ENCODE data around the gene WWOX. TPM values are rescaled to one million over a fixed set of nuclear protein-coding genes. Genes with fewer than 3 reads are reported as not detected.

WWOX gene
- total and polyA plus RNA-seq, 2 experiments from 2014 or later, result 17.0 to 39.8 TPM

GRCh38 chr16:78163772-78164670 is 64.6 kb downstream of the WWOX start:
- WGBS (ENCODE audit: low lambda C conversion rate, missing lambda C conversion rate), result 94% methylated on average over 12 of the region's 12 CpGs

GRCh38 chr16:78170494-78170933 is 71.1 kb downstream of the WWOX start:
- Histone ChIP-seq H3K36me3 (replicated peaks; ENCODE audit: insufficient read depth, low read depth) (no peaks in the 10 kb centered on the region), H3K79me2 (no peaks in the 10 kb centered on the region), H3K4me3 (no peak overlapping the region), H4K20me1 (ENCODE audit: insufficient read depth, poor library complexity, severe bottlenecking) (no peaks in the 10 kb centered on the region), H3K9me2 (replicated peaks; ENCODE audit: insufficient read depth) (no peaks in the 10 kb centered on the region), H3K27me3 (no peaks in the 10 kb centered on the region), H3K4me2 (no peak overlapping the region), H3K9me3 (ENCODE audit: low read depth) (no peaks in the 10 kb centered on the region), H3K4me1 (ENCODE audit: insufficient read depth) (no peaks in the 10 kb centered on the region), H3K27ac (no peak overlapping the region), H2AFZ (no peak overlapping the region)
- DNase-seq (ENCODE audit: low spot score), result no peak
- no peak for TF ChIP-seq CTCF (IDR thresholded peaks at IDR 0.05; ENCODE audit: poor library complexity)
- TF ChIP-seq EZH2 (IDR thresholded peaks at IDR 0.05; ENCODE audit: borderline replicate concordance), result no peak
- TF ChIP-seq EZH2phosphoT487 (IDR thresholded peaks at IDR 0.05; ENCODE audit: low read depth, severe bottlenecking, unreplicated experiment), result no peak
- WGBS (ENCODE audit: low lambda C conversion rate, missing lambda C conversion rate), result 57% methylated on average over 2 of the region's 2 CpGs

More at GRCh38 chr16:78163772-78164670, 64.6 kb downstream of the WWOX start:
- TF ChIP-seq EZH2 (IDR thresholded peaks at IDR 0.05; ENCODE audit: borderline replicate concordance) (no peak), EZH2phosphoT487 (IDR thresholded peaks at IDR 0.05; ENCODE audit: low read depth, severe bottlenecking, unreplicated experiment) (no peak), CTCF (IDR thresholded peaks at IDR 0.05; ENCODE audit: poor library complexity) (no peak)
- DNase-seq (ENCODE audit: low spot score), result no peak
- no peaks in the 10 kb centered on the region for H3K36me3 ChIP-seq (replicated peaks; ENCODE audit: insufficient read depth, low read depth)
- H3K27ac ChIP-seq, result no peak overlapping the region
- no peaks in the 10 kb centered on the region for H3K4me1 ChIP-seq (ENCODE audit: insufficient read depth)
- no peak overlapping the region for H3K4me2 ChIP-seq
- H3K9me2 ChIP-seq (replicated peaks; ENCODE audit: insufficient read depth), result no peaks in the 10 kb centered on the region
- H3K79me2 ChIP-seq, result no peaks in the 10 kb centered on the region
- H2AFZ ChIP-seq, result no peak overlapping the region
- H3K27me3 ChIP-seq, result no peaks in the 10 kb centered on the region
- no peaks in the 10 kb centered on the region for H3K9me3 ChIP-seq (ENCODE audit: low read depth)
- H4K20me1 ChIP-seq (ENCODE audit: insufficient read depth, poor library complexity, severe bottlenecking), result no peaks in the 10 kb centered on the region
- no peak overlapping the region for H3K4me3 ChIP-seq

DNA sequence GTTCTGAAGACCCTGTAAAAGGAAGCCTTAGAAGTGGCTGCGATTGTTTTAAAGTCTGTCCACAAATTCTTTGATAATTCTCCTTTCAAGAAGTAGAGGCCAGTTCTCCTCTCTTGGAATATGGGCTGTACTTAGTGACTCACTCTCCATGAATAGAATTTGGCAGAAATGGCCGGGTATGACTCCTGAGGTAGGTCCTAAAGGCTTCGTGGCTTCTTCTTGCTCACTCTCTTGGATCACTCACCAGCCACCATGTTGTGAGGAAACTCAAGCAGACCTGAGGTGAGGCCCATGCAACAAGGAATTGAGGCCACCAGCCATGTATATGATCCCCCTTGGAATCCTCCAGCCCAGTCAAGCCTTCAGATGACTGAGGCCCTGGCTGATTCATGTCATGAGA is 75.8 kb downstream of the WWOX start:
- WGBS (ENCODE audit: low lambda C conversion rate, missing lambda C conversion rate), result 96% methylated on average over 3 of the region's 3 CpGs
- no peaks in the 10 kb centered on the region for H3K36me3 ChIP-seq (replicated peaks; ENCODE audit: insufficient read depth, low read depth)
- H4K20me1 ChIP-seq (ENCODE audit: insufficient read depth, poor library complexity, severe bottlenecking), result no peaks in the 10 kb centered on the region
- H3K4me1 ChIP-seq (ENCODE audit: insufficient read depth), result no peaks in the 10 kb centered on the region
- H3K9me3 ChIP-seq (ENCODE audit: low read depth), result no peaks in the 10 kb centered on the region
- H3K27ac ChIP-seq, result no peak overlapping the region
- no peak for DNase-seq (ENCODE audit: low spot score)
- no peaks in the 10 kb centered on the region for H3K27me3 ChIP-seq
- no peaks in the 10 kb centered on the region for H3K9me2 ChIP-seq (replicated peaks; ENCODE audit: insufficient read depth)
- no peak for TF ChIP-seq EZH2 (IDR thresholded peaks at IDR 0.05; ENCODE audit: borderline replicate concordance)
- TF ChIP-seq CTCF (IDR thresholded peaks at IDR 0.05; ENCODE audit: poor library complexity), result no peak
- no peak for TF ChIP-seq EZH2phosphoT487 (IDR thresholded peaks at IDR 0.05; ENCODE audit: low read depth, severe bottlenecking, unreplicated experiment)
- H2AFZ ChIP-seq, result no peak overlapping the region
- H3K4me3 ChIP-seq, result no peak overlapping the region
- no peak overlapping the region for H3K4me2 ChIP-seq
- no peaks in the 10 kb centered on the region for H3K79me2 ChIP-seq

Data from hepatocyte (in vitro differentiated cells).